Adipose tissue (tissue), 3 donors: ENCODE measurements around the gene SELL. TPM values are rescaled to one million over a fixed set of nuclear protein-coding genes. Genes with fewer than 3 reads are reported as not detected.

Source experiments
- polyA plus RNA-seq, 3 donors: library from polyadenylated mRNA; stranded (reverse); fragments of 200-250 nt; gene quantifications; one replicate each; pipeline ENCODE4 v1.2.3, GENCODE V29; 2013
- donor health status: healthy with polysubstance abuse.
- donor health status: Bipolar disorder and iron deficiency.
- donor health status: healthy.

Gene SELL
- polyA plus RNA-seq, 3 donors, result 3.8 to 25.4 (median 24.3) TPM

Other genes starting within 250 kb of the SELL start
- 10 to 100 TPM in 2 of 3 donors, 1 to 10 TPM in 1; 9.7 to 39.3 (median 30.3) TPM for gene SLC19A2, start 225.7 kb downstream of the SELL start, polyA plus RNA-seq
- gene F5, start 125.1 kb downstream of the SELL start, polyA plus RNA-seq, result 1 to 10 TPM in 1 of 3 donors, under 1 TPM in 2; 0.22 to 3.6 (median 0.67) TPM
- 10 to 100 TPM in 1 of 3 donors, 1 to 10 TPM in 2; 1.0 to 20.7 (median 3.0) TPM for gene SELP, start 81.5 kb downstream of the SELL start, polyA plus RNA-seq
- 10 to 100 TPM in 1 of 3 donors, 1 to 10 TPM in 1, under 1 TPM in 1; 0.87 to 65.7 (median 7.6) TPM for gene SELE, start 22.5 kb upstream of the SELL start, polyA plus RNA-seq
- 1 to 10 TPM; 3.9 to 5.3 (median 4.2) TPM for gene METTL18, start 83.3 kb upstream of the SELL start, polyA plus RNA-seq
- gene SCYL3, start 182.3 kb upstream of the SELL start, polyA plus RNA-seq, result 1 to 10 TPM; 3.5 to 5.1 (median 4.0) TPM